Measurements from ENCODE around the gene EIF2S3. TPM values are rescaled to one million over a fixed set of nuclear protein-coding genes. Genes with fewer than 3 reads are reported as not detected.

The EIF2S3 gene
- total and polyA plus RNA-seq, 2 of the 4 experiments (the other 2 are of a cell fraction): 97.9 to 416 TPM

DNA sequence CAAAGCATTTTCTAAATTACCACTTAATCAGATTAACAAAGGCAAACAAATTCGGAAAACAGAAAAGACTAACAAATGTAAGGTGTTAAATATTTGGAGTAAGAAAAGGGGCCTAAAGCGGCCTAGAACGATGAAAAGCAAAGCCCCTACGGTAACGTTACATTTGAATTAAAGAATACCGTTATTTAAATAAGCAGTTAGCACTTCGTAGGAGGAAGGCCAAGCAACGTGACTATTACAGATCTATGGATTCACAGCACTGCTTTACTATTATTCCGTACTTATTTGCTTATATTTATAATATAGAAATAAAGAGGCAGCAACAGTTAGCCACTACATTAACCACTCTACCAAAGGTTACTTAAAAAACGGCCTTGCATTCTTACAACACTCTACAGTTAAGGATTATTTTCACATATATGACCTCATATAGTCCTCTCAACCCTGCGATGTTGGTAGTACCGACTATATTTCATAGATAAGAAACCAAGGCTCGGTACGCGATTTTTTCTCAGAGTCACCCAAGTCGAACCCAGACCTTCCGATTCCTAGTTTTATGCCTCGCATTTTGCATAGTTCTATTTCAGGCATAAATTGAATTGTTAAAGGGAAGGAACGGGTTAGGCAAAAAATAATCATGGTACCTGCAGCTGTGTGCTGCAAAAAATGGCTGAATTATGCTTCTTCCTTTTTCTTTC is 30.6 kb upstream of the EIF2S3 start:
- in situ Hi-C loops (cut with MboI; ENCODE audit: low sequenced_read_pairs): no loop called here
- Histone ChIP-seq H2BK15ac (ENCODE audit: low read depth, low read length) (no peak overlapping the region), H3K79me1 (ENCODE audit: low read depth in 1 of 2, low read length in 2 of 2) (peaks cover 0 to 3% of the 10 kb centered on the region in 2 experiments; a peak in 1 of 4 replicates), H4K91ac (ENCODE audit: insufficient read depth, low read depth, low read length) (no peak overlapping the region), H3K9me1 (ENCODE audit: insufficient read depth, low read length) (no peaks in the 10 kb centered on the region; the same call in 1 of the 2 replicates), H2BK120ac (ENCODE audit: low read depth, low read length) (no peak overlapping the region), H3K36me3 (ENCODE audit: control insufficient read depth, insufficient read depth, low read length) (no peaks in the 10 kb centered on the region), H3K4me2 (ENCODE audit: low read depth, low read length) (peak overlapping the region; percentile 80; the same call in 1 of the 2 replicates), H3K9me3 (ENCODE audit: control insufficient read depth, insufficient read depth, low read length) (no peaks in the 10 kb centered on the region), H2AK5ac (ENCODE audit: low read depth, low read length) (no peak overlapping the region), H4K20me1 (ENCODE audit: insufficient read depth, low read length) (no peaks in the 10 kb centered on the region), H3K27ac (ENCODE audit: insufficient read depth, low read length) (peak overlapping the region; percentile 70), H3K9ac (ENCODE audit: low read depth, low read length) (peak overlapping the region; percentile 91), H3K18ac (ENCODE audit: low read depth, low read length) (no peak overlapping the region; the same call in 1 of the 2 replicates), H3K23ac (ENCODE audit: low read depth, low read length) (peak overlapping the region; percentile 74), H2BK5ac (ENCODE audit: low read depth, low read length, poor library complexity, severe bottlenecking) (peak overlapping the region; percentile 9), H3K4me1 (ENCODE audit: control insufficient read depth, insufficient read depth, low read length) (no peaks in the 10 kb centered on the region), H2AK9ac (replicated peaks; ENCODE audit: low read depth, low read length, poor library complexity) (no peak overlapping the region), H3K4ac (ENCODE audit: low read depth, low read length) (no peak overlapping the region), H3K14ac (replicated peaks; ENCODE audit: low read depth, low read length) (0 out of 2 replicates have a peak overlapping the region, but pooled peaks have one; percentile 57), H2BK20ac (ENCODE audit: low read depth, low read length) (no peak overlapping the region), H4K8ac (ENCODE audit: low read depth in 2 of 2, low read length in 2 of 2) (no peak overlapping the region), H2AFZ (replicated peaks; ENCODE audit: low read length, poor library complexity) (no peak overlapping the region), H3K56ac (ENCODE audit: extremely low read depth, insufficient read depth, low read length) (peak overlapping the region; percentile 74), H4K5ac (ENCODE audit: low read depth, low read length) (no peak overlapping the region), H3K27me3 (ENCODE audit: control insufficient read depth, insufficient read depth, low read length) (no peaks in the 10 kb centered on the region; the same call in 1 of the 2 replicates), H3K4me3 (ENCODE audit: insufficient read depth, low read depth, low read length) (peak overlapping the region; percentile 99)
- BruUV-seq (replicated peaks): no TSS peak
- intact Hi-C loops (cut with micrococcal nuclease): loop anchor here (1.0 kb wide), 1 partner anchor 116 kb away; the partner anchor contains the start of gene CXorf58
- no peak for ATAC-seq (ENCODE audit: low read depth)
- POLR2A ChIA-PET (ENCODE audit: unreplicated experiment): no interaction called here
- dilution Hi-C loops (cut with HindIII; ENCODE audit: low sequenced_read_pairs, unreplicated experiment): no loop called here
- DNase-seq: peak; percentile 23
- CTCF ChIA-PET: interaction anchor here (0.5 kb wide), 1 partner anchor 238 kb away, joined by 3 read pairs; no protein-coding TSS in a partner anchor
- WGBS, 2 experiments (ENCODE audit: extremely low coverage in 2 of 2, insufficient read length in 1 of 2): 57% methylated on average over 10 of the region's 19 CpGs; no CpG with 5 or more reads in 1 of the 2 experiments
- TF ChIP-seq CTCF (conservative IDR thresholded peaks at IDR 0.05; ENCODE audit: low read depth, low read length) (no peak), RAD21 (IDR thresholded peaks at IDR 0.05; ENCODE audit: low read length) (no peak), RFX5 (IDR thresholded peaks at IDR 0.05; ENCODE audit: low read depth, low read length) (no peak), POLR2A (IDR thresholded peaks at IDR 0.05; ENCODE audit: low read depth, low read length) (no peak), NFE2L2 (IDR thresholded peaks at IDR 0.05; ENCODE audit: low read depth, low read length) (no peak), MXI1 (IDR thresholded peaks at IDR 0.05; ENCODE audit: borderline replicate concordance, low read depth, low read length) (no peak), MAZ (IDR thresholded peaks at IDR 0.05; ENCODE audit: borderline replicate concordance, low read depth, low read length) (no peak), CHD1 (IDR thresholded peaks at IDR 0.05; ENCODE audit: low read depth, low read length) (no peak), MAFK (IDR thresholded peaks at IDR 0.05; ENCODE audit: low read depth, low read length) (no peak), BHLHE40 (IDR thresholded peaks at IDR 0.05; ENCODE audit: low read depth, low read length) (no peak), CEBPB (IDR thresholded peaks at IDR 0.05; ENCODE audit: low read depth, low read length) (no peak), FOS (IDR thresholded peaks at IDR 0.05; ENCODE audit: low read depth, low read length) (no peak), SMC3 (IDR thresholded peaks at IDR 0.05; ENCODE audit: low read depth, low read length) (no peak)
- TF ChIP-seq, protein P1, sequence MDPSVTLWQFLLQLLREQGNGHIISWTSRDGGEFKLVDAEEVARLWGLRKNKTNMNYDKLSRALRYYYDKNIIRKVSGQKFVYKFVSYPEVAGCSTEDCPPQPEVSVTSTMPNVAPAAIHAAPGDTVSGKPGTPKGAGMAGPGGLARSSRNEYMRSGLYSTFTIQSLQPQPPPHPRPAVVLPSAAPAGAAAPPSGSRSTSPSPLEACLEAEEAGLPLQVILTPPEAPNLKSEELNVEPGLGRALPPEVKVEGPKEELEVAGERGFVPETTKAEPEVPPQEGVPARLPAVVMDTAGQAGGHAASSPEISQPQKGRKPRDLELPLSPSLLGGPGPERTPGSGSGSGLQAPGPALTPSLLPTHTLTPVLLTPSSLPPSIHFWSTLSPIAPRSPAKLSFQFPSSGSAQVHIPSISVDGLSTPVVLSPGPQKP (IDR thresholded peaks at IDR 0.05; ENCODE audit: borderline replicate concordance, low read depth, low read length): no peak
- TF ChIP-seq, protein P2, sequence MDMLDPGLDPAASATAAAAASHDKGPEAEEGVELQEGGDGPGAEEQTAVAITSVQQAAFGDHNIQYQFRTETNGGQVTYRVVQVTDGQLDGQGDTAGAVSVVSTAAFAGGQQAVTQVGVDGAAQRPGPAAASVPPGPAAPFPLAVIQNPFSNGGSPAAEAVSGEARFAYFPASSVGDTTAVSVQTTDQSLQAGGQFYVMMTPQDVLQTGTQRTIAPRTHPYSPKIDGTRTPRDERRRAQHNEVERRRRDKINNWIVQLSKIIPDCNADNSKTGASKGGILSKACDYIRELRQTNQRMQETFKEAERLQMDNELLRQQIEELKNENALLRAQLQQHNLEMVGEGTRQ (IDR thresholded peaks at IDR 0.05; ENCODE audit: low read depth, low read length): no peak
